GM18873 (cell line): ENCODE results near the gene STMP1.

ENCODE experiments used
- ATAC-seq: cut with Tn5 transposase; IDR thresholded peaks from one replicate; pipeline ENCODE4 v1.9.1; 2021; ENCODE audit warnings: mild to moderate bottlenecking, moderate library complexity, moderate number of reproducible peaks; ENCODE audit not compliant: unreplicated experiment, low FRiP score

Gene STMP1

GRCh38 chr7:135717693-135718092 is 55.4 kb downstream of the STMP1 start:
- no peak for ATAC-seq

- ATAC-seq = no peak
Observed at GRCh38 chr7:135718219-135718618, 55.9 kb downstream of the STMP1 start.

- ATAC-seq = no peak
Observed at GRCh38 chr7:135718794-135719437, 56.6 kb downstream of the STMP1 start.

- no peak for ATAC-seq
Observed at GRCh38 chr7:135719688-135720087, 57.4 kb downstream of the STMP1 start.

- no peak for ATAC-seq
Observed at GRCh38 chr7:135721198-135721820, 59.0 kb downstream of the STMP1 start.

- ATAC-seq = no peak
Observed at GRCh38 chr7:135723411-135723810, 61.1 kb downstream of the STMP1 start.
